HG03460 (cell line): ENCODE results near the gene CHCHD3.

Experiments
- ATAC-seq: cut with Tn5 transposase; IDR thresholded peaks from one replicate; pipeline ENCODE4 v1.9.1; 2021; ENCODE audit not compliant: unreplicated experiment

CHCHD3 gene

GRCh38 chr7:132869166-132869861, 212.6 kb downstream of the CHCHD3 start:
- ATAC-seq = no peak

DNA sequence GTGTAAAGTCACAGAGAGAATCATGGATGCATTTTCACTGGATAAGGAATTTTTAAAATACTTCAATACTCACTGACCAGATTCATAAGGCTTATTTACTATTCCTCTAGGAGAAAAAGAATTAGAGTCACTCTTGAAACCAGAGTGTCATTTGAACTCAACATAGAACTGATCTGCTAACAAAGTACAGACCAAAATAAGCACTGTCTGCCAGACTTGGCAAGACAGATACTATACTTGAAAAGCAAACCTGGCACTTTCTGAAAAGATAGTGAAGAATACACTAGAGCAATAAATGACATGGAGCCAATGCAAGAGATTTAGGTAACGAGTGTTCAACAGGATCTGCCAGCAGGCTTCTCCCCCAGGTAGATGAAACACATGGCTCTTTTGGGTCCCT, 215.3 kb downstream of the CHCHD3 start:
- no peak for ATAC-seq

DNA sequence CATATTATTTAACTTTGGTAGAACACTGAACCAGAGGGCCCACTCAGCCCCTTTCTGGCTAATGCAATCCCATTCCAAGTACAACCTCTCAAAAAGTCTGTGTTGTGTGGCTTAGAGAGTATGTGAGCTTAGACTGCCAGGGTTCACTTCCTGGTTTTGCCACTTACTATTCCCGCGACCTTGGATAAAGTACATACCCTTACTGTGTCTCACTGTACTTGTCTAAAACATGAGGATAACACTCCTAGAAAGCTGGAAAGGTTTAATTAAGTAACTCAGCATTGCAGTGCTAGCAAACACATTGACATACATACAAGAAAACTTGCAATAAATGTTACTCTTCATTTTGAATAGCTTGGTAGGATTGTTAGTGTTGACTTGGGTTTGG, 215.8 kb downstream of the CHCHD3 start:
- ATAC-seq = no peak

DNA sequence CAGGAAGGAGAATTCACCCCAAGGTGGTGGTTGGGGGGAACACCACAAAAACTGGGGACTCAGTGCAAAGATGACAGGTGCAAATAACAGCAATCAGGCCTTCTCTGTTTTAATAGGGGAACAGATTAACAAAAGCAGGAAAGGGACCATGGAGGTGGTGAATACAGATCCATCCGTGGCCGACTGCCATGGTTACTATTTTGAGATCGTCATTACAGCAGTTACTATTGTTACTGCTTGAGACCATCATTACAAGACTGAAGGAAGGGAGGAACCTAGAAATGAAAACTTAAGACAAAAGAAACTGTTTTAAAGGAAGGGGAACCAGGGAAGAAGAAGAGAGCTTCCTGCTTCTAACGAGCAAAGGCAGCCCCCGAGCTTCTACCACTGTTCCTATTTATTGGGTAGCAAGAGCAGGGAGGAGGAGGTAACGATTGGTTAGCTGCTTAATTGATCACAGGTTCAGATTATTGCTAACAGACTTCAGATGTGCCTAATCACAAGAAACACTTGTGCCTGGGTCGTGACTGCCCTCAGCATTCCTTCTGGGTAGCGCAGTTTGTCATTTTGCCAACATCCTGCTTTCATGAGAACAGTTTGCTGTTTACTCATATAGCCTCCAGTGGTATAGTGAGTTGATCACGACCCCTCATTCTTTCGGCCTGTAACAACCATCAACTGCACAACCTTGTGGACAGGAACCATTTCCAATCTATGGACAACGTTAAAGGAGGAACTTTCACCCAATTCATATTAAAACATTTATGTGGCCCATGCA, 216.3 kb downstream of the CHCHD3 start:
- no peak for ATAC-seq

DNA sequence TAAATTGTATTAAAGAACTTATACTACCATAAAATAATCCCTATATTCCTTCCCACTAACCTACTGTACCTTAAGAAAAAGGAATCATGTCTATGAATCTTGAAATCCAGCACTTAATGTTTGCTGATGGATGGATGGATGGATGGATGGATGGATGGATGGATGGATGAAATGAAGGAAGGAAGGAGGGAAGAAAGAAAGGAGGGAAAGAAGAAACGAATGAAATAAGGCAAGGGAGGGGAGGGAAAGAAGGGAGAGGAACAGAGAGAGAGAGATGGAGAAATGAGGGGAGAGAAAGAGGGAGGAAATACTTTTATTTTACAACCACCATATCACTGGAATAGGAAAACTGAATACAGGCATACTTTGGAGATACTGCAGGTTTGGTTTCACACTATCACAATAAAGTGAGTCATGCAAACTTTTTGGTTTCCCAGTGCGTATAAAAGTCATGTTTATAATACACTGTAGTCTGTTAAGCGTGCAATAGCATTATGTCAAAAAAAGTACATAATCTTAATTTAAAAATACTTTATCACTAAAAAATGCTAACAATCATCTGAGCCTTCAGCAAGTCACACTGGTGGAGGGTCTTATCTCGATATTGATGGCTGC, 219.8 kb downstream of the CHCHD3 start:
- no peak for ATAC-seq

DNA sequence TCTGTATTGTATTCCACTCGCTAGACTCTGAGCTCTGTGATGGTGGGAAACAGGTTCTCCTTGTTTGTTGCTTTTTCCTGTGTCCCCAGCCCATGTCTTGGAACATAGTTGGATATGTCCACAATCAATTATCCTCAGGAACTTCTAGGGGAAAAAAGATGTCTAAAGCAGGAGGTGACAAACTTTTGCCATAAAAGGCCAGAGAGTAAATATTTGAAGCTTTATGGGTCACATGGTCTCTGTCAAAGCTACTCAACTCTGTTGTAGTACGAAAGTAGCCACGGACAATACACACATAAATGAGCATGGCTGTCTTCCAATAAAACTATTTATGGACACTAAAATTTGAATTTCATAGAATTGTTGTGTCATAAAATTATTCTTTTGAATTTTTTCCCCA, 220.5 kb downstream of the CHCHD3 start:
- no peak for ATAC-seq

DNA sequence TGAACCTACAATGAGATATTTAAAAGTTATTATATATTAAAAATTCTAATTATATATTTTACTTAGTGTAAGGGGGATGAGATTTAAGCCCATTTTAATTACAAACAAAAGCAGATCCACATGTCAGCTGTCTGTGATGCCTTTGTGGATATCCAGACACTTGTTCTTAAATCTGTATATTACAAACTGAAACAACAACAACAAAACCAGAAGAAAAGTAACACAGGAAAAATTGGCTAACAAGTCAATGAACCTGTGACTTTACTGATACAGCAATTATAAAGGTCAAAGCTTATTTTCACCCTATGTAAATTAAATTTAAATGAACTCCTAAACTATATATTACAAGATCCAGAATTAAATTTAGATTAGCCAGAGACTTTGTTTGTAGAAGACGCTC, 222.7 kb downstream of the CHCHD3 start:
- no peak for ATAC-seq

- ATAC-seq = no peak
These were observed 223.1 kb downstream of the CHCHD3 start for GRCh38 chr7:132858760-132859159.

DNA sequence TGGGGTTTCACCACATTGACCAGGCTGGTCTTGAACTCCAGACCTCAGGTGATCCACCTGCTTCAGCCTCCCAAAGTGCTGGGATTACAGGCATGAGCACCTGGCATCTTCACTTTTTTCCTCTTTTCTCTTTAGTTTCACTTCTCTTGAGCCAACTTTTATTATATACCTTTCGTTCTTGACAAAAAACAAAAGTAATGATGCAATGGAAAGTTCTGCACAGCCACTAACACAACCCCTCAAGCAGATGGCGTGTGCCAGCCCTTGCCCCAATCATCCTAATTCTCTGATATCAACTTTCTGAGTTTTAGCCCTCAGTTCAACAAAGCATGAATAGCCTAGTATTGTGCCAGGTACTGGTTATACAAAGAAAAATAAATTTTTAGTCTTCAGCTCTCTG, 223.6 kb downstream of the CHCHD3 start:
- no peak for ATAC-seq

- no peak for ATAC-seq
These were observed 224.2 kb downstream of the CHCHD3 start for GRCh38 chr7:132857703-132858102.

DNA sequence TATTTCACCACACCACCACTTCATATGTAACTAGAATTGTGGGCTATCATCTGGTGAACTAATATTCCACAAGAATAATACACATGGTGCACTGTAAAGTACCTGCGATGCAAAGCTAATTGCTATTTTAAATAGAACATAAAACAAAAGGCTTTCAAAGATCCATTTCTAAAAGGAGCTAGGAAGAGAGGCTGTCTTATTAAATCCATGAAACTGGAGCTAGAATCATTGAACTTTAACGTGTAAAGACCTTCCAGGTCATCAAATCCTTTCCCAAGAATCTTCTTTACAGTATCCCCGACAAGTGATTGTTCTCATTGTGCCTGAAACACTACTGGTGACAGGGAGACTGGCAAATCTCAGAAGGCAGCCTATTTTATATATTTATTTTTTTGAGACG, 224.9 kb downstream of the CHCHD3 start:
- ATAC-seq = no peak

GRCh38 chr7:132856416-132856815, 225.5 kb downstream of the CHCHD3 start:
- no peak for ATAC-seq

- ATAC-seq = no peak
These were observed 226.0 kb downstream of the CHCHD3 start for GRCh38 chr7:132855901-132856300.

DNA sequence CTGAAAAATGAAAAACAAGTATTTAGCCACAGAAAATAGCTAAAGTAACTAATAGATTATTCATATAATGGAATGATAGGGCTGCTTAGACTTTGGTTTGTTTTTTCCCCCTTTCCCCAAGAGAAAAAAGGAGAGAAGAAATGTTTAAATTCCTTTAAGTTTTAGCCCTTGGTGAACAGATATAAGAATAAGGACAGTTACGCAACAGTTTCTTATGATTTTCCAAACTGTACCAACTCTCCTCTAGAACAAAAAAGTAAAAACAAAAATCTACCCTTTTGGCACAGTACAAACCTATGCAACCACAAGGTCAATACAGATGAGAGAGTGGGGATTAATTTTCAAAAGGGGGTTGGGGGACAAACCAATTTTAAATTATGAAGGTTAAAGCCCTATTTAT, 227.7 kb downstream of the CHCHD3 start:
- ATAC-seq = no peak

GRCh38 chr7:132847376-132847775, 234.5 kb downstream of the CHCHD3 start:
- ATAC-seq = no peak

- ATAC-seq = no peak
These were observed 235.8 kb downstream of the CHCHD3 start for GRCh38 chr7:132846086-132846485.

GRCh38 chr7:132842478-132842877, 239.4 kb downstream of the CHCHD3 start:
- no peak for ATAC-seq

DNA sequence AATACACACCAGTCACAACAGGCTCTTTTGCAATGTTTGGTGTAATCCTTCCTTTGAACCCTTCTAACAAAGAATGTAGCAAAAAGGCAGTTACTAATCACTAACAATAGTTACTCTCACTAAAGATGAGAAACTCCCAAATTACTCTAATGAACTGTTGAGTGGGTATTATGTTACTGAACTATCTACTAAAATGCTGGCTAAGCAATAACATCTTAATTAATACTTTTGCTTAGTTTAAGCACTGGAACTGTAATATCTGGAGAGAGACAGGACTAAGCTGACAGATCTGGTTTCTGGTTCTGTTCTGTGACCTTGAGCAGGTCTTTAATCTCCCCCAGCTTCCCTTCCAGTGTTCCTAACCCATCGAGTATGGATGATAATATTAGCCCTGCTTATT, 241.7 kb downstream of the CHCHD3 start:
- ATAC-seq = no peak

DNA sequence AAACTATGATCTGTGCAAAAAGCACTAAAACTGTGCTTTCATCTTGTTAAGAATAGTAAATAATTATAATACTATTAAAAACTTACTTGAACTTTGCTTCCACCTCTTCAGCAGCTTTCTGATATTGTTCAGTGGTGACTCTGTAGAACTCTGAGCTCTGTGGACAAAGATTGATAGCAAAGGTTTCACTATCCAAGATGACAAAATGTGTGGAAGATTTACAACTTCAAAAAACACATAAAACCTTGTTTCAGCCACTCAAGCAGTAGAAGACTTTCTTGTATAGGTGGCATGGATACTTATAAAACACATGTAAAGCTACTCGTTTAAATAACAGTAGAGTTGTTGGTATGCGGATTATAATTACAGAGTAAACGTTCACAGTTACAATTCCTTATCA, 243.6 kb downstream of the CHCHD3 start:
- ATAC-seq = no peak

DNA sequence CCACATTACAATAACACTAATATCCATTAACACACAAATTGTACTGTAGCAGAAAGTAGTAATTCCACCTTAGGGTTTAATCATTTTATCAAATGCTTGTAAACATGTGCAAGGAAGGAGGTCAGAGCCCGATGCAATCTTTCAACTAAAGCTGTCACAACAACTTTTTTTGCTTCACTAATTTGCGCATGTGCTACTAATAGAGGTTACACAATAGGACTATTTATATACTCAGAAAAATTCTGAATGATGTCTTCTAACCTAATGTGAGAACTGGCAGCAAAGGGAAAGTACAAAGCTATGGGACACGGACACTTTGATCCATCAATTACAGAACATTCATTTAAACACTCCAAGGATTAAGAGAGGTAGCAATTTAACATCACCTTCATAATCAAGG, 244.4 kb downstream of the CHCHD3 start:
- ATAC-seq = no peak

- no peak for ATAC-seq
These were observed 245.1 kb downstream of the CHCHD3 start for GRCh38 chr7:132836746-132837145.

GRCh38 chr7:132830941-132831340, 250.9 kb downstream of the CHCHD3 start:
- no peak for ATAC-seq
